ENCODE results near the gene SLC12A3.

Gene SLC12A3

GRCh38 chr16:56852401-56852730, 12.6 kb upstream of the SLC12A3 start:
- H3K27ac Mint-ChIP-seq = no peak overlapping the region
- H3K27me3 Mint-ChIP-seq = no peaks in the 10 kb centered on the region
- no peaks in the 10 kb centered on the region for H3K36me3 Mint-ChIP-seq (ENCODE audit: insufficient read depth)
- ATAC-seq (replicated peaks) = no peak
- H3K9me3 Mint-ChIP-seq = no peaks in the 10 kb centered on the region
- peaks cover 4 to 12% of the 10 kb centered on the region in 2 donors for H3K4me1 Mint-ChIP-seq (ENCODE audit: low read depth in 2 of 2)
- no peak overlapping the region for H3K4me3 Mint-ChIP-seq
- DNase-seq = no peak

DNA sequence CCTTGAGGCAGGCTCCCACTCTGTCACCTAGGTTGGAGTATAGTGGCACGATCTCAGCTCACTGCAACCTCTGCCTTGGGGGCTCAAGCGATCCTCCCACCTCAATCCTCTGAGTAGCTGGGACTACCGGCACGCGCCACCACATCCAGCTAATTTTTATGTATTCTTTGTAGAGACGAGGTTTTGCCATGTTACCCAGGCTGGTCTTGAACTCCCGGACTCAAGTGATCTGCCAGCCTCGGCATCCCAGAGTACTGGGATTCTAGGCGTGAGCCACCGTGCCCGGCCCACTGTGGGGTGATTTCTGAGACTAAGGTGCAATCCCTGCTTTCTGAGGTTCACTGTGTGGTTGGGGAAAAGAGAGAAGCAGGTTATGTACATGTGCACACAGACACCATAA, 12.0 kb upstream of the SLC12A3 start:
- no peaks in the 10 kb centered on the region for H3K27me3 Mint-ChIP-seq
- no peaks in the 10 kb centered on the region for H3K36me3 Mint-ChIP-seq (ENCODE audit: insufficient read depth)
- peaks cover 2 to 7% of the 10 kb centered on the region in 2 donors for H3K4me1 Mint-ChIP-seq (ENCODE audit: low read depth in 2 of 2)
- ATAC-seq (replicated peaks) (no peak), DNase-seq (no peak)
- H3K4me3 Mint-ChIP-seq = no peak overlapping the region
- no peaks in the 10 kb centered on the region for H3K9me3 Mint-ChIP-seq
- H3K27ac Mint-ChIP-seq = no peak overlapping the region

DNA sequence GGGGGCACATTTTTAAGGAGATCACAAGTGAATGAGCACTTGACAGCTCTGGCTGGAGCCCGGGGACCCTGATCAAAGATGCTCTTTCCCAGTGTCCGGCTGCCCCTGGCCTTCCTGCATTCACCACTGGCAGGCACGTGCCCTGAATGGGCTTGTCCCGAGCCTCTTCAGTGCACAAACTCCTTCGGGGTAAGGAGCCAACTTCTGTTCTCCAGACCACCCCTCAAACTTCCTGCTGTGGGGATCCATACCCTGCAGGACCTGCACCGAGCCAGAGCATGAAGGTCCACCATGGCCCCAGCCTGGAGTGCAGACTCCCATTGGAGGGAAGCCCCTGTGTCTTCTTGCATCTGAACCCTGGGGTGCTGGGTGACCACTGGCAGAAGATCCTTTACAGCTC, 9.8 kb upstream of the SLC12A3 start:
- peaks cover 9 to 19% of the 10 kb centered on the region in 2 donors for H3K4me1 Mint-ChIP-seq (ENCODE audit: low read depth in 2 of 2)
- no peaks in the 10 kb centered on the region for H3K9me3 Mint-ChIP-seq
- no peaks in the 10 kb centered on the region for H3K27me3 Mint-ChIP-seq
- no peaks in the 10 kb centered on the region for H3K36me3 Mint-ChIP-seq (ENCODE audit: insufficient read depth)
- no peak for ATAC-seq (replicated peaks)
- no peak for DNase-seq
- no peak overlapping the region for H3K27ac Mint-ChIP-seq
- H3K4me3 Mint-ChIP-seq = no peak overlapping the region

- no peaks in the 10 kb centered on the region for H3K9me3 Mint-ChIP-seq
- no peak overlapping the region for H3K27ac Mint-ChIP-seq
Observed at GRCh38 chr16:56855946-56856345, 9.1 kb upstream of the SLC12A3 start.

GRCh38 chr16:56856876-56857447, 8.0 kb upstream of the SLC12A3 start:
- Mint-ChIP-seq H3K27ac (no peak overlapping the region), H3K9me3 (no peaks in the 10 kb centered on the region), H3K27me3 (no peaks in the 10 kb centered on the region), H3K4me3 (no peak overlapping the region), H3K36me3 (ENCODE audit: insufficient read depth) (no peaks in the 10 kb centered on the region), H3K4me1 (ENCODE audit: low read depth in 2 of 2) (peaks cover 27 to 37% of the 10 kb centered on the region in 2 donors)
- ATAC-seq (replicated peaks) (no peak), DNase-seq (no peak)

More at GRCh38 chr16:56855946-56856345, 9.1 kb upstream of the SLC12A3 start:
- no peak for ATAC-seq (replicated peaks)
- Mint-ChIP-seq H3K4me1 (ENCODE audit: low read depth in 2 of 2) (peaks cover 16 to 27% of the 10 kb centered on the region in 2 donors), H3K36me3 (ENCODE audit: insufficient read depth) (no peaks in the 10 kb centered on the region), H3K4me3 (no peak overlapping the region), H3K27me3 (no peaks in the 10 kb centered on the region)
- no peak for DNase-seq

DNA sequence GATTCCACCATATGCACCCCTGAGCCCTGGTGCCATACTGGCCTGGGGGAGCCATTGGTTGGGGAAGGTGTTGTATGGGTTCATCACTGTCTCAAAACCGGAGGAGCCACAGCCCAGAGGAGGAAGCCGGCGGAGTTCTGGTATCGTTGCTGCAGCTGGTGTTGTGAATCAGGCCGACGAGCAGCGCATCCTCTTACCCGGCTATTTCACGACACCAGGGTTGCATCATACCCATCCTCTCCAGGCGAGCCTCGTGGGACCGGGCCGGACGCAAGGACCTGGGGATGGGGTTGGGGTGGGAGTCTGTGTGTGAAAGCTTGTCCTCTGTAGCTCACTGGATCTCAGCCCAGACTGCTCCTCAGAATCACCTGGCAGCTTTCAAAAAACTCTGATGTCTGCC, 6.6 kb upstream of the SLC12A3 start:
- Mint-ChIP-seq H3K4me1 (ENCODE audit: low read depth in 2 of 2) (peaks cover 41 to 51% of the 10 kb centered on the region in 2 donors), H3K27me3 (no peaks in the 10 kb centered on the region), H3K4me3 (no peak overlapping the region), H3K36me3 (ENCODE audit: insufficient read depth) (peaks cover 4% of the 10 kb centered on the region), H3K9me3 (no peaks in the 10 kb centered on the region), H3K27ac (peak overlapping the region in 1 of 2 donors; percentile 49)
- DNase-seq (no peak), ATAC-seq (replicated peaks) (no peak)

DNA sequence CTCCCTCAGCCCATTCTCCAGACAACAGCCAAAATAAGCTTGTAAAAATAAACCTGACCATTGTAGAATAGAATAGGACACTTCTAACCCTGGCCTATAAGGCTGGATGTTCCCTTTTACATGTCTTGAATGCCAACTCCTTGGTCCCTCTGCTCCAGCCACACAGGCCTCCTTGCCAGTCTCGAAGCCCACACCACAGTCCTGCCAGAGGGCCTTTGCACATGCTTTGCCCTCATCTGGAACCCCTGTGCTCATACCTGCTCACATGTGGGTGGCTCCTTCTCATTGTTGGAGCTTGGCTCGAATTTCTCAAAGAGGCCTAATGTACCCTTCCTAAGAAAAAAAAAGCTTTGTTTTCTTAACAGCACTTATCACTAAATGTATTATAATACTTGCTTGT, 5.4 kb upstream of the SLC12A3 start:
- ATAC-seq (replicated peaks) = no peak
- Mint-ChIP-seq H3K36me3 (ENCODE audit: insufficient read depth) (peaks cover 4% of the 10 kb centered on the region), H3K4me3 (peak overlapping the region; percentile 76 to 80), H3K27me3 (no peaks in the 10 kb centered on the region), H3K4me1 (ENCODE audit: low read depth in 2 of 2) (peaks cover 43 to 57% of the 10 kb centered on the region in 2 donors), H3K27ac (peak overlapping the region; percentile 97 to 99), H3K9me3 (no peaks in the 10 kb centered on the region)
- DNase-seq = no peak

- H3K4me3 Mint-ChIP-seq = peak overlapping the region; percentile 76 to 80
- ATAC-seq (replicated peaks) = peak; percentile 71
- H3K27me3 Mint-ChIP-seq = no peaks in the 10 kb centered on the region
- no peaks in the 10 kb centered on the region for H3K9me3 Mint-ChIP-seq
- H3K27ac Mint-ChIP-seq = peak overlapping the region; percentile 97 to 99
- peaks cover 49 to 58% of the 10 kb centered on the region in 2 donors for H3K4me1 Mint-ChIP-seq (ENCODE audit: low read depth in 2 of 2)
- H3K36me3 Mint-ChIP-seq (ENCODE audit: insufficient read depth) = peaks cover 4% of the 10 kb centered on the region
- DNase-seq = peak; percentile 12 to 60 (median 17)
Observed at GRCh38 chr16:56860226-56861020, 4.6 kb upstream of the SLC12A3 start.

DNA sequence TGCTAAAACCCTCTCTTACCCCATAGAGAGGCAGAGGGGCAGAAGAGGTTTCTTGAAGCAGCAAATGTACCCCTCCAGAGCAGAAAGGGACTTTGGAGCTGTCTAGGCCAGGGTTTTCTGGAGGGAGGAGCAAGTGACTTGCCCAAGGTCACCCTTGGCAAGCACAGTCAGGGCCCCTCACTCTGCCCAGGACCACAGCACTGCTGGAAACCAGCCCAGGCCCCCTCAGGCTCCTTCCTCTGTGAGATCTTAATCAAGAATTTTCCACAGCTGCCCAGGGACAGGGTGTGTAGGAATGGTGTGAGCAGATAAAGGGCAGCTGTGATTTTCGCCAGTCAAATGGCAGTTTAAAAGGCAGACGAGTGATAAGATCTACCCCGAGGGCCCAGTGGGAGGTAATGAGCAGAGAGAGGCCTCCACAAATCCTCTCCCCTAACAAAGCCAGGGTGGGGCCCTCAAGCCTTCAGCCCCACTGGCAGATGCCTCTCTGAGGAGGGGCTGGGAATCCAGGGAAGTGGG, 3.9 kb upstream of the SLC12A3 start:
- Mint-ChIP-seq H3K27me3 (no peaks in the 10 kb centered on the region), H3K36me3 (ENCODE audit: insufficient read depth) (peaks cover 4% of the 10 kb centered on the region), H3K9me3 (no peaks in the 10 kb centered on the region), H3K27ac (peak overlapping the region; percentile 97 to 99), H3K4me1 (ENCODE audit: low read depth in 2 of 2) (peaks cover 49 to 58% of the 10 kb centered on the region in 2 donors), H3K4me3 (peak overlapping the region; percentile 76 to 80)
- ATAC-seq (replicated peaks) (peak; percentile 13), DNase-seq (no peak)

- peak overlapping the region; percentile 61 to 80 for H3K4me3 Mint-ChIP-seq
- no peaks in the 10 kb centered on the region for H3K9me3 Mint-ChIP-seq
- H3K27ac Mint-ChIP-seq = peak overlapping the region; percentile 85 to 99
- no peak for DNase-seq
- no peaks in the 10 kb centered on the region for H3K27me3 Mint-ChIP-seq
- peaks cover 4% of the 10 kb centered on the region for H3K36me3 Mint-ChIP-seq (ENCODE audit: insufficient read depth)
- peaks cover 49 to 58% of the 10 kb centered on the region in 2 donors for H3K4me1 Mint-ChIP-seq (ENCODE audit: low read depth in 2 of 2)
- ATAC-seq (replicated peaks) = no peak
Observed at GRCh38 chr16:56861756-56862155, 3.3 kb upstream of the SLC12A3 start.

DNA sequence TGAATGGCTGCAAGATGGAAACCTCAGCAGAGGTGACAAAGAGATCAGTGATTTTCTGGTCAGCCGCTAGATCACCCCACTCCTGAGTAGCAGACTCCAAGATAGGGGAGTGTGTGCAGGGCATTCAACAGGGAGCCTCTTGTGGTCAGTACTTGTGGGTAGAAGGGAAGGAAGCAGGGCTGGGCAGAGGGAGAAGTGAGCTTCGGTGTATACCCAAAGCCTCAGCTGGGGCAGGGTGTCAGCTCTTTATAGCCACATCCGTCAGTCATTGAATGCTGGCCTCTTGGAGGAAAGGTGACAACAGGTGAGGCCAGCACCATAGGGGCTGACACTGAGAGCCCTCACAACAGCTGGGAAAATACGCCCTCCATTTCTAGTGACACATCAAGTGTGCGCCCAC, 2.2 kb upstream of the SLC12A3 start:
- H3K27me3 Mint-ChIP-seq = no peaks in the 10 kb centered on the region
- H3K27ac Mint-ChIP-seq = peak overlapping the region; percentile 85 to 99
- H3K4me1 Mint-ChIP-seq (ENCODE audit: low read depth in 2 of 2) = peaks cover 53 to 66% of the 10 kb centered on the region in 2 donors
- peaks cover 4% of the 10 kb centered on the region for H3K36me3 Mint-ChIP-seq (ENCODE audit: insufficient read depth)
- no peaks in the 10 kb centered on the region for H3K9me3 Mint-ChIP-seq
- H3K4me3 Mint-ChIP-seq = peak overlapping the region; percentile 61 to 80
- peak; percentile 68 for ATAC-seq (replicated peaks)
- DNase-seq = peak in 2 of 3 experiments; percentile 15 to 21

DNA sequence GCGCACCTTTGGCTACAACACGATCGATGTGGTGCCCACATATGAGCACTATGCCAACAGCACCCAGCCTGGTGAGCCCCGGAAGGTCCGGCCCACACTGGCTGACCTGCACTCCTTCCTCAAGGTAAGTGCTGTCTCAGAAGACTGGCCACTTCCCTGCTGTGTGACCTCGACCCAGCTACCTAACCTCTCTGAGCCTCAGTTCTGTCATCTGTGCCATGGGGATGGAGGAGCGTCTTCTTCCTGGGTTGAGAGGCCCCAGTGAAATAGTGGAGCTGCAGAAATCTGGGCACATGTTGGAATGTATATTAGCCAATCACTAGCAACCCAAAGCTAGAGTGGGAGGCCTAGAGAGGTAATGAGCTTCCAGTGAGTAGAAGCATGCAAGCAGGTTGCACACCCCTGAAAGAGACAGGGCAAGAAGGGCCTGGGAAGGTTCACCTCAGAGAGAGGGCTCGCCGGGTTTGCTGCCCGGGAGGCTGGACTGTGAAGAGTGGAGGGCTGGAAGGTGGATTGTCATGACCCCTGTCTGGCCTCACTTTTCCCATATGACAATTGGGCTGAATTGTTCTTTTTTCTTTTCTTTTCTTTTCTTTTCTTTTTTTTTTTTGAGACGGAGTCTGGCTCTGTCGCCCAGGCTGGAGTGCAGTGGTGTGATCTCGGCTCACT, 521 bp downstream of the SLC12A3 start:
- H3K9me3 Mint-ChIP-seq = no peaks in the 10 kb centered on the region
- H3K27me3 Mint-ChIP-seq = no peaks in the 10 kb centered on the region
- DNase-seq (no peak), ATAC-seq (replicated peaks) (no peak)
- H3K4me3 Mint-ChIP-seq = no peak overlapping the region
- peaks cover 4% of the 10 kb centered on the region for H3K36me3 Mint-ChIP-seq (ENCODE audit: insufficient read depth)
- peak overlapping the region in 1 of 2 donors; percentile 79 for H3K27ac Mint-ChIP-seq
- peaks cover 41 to 47% of the 10 kb centered on the region in 2 donors for H3K4me1 Mint-ChIP-seq (ENCODE audit: low read depth in 2 of 2)

DNA sequence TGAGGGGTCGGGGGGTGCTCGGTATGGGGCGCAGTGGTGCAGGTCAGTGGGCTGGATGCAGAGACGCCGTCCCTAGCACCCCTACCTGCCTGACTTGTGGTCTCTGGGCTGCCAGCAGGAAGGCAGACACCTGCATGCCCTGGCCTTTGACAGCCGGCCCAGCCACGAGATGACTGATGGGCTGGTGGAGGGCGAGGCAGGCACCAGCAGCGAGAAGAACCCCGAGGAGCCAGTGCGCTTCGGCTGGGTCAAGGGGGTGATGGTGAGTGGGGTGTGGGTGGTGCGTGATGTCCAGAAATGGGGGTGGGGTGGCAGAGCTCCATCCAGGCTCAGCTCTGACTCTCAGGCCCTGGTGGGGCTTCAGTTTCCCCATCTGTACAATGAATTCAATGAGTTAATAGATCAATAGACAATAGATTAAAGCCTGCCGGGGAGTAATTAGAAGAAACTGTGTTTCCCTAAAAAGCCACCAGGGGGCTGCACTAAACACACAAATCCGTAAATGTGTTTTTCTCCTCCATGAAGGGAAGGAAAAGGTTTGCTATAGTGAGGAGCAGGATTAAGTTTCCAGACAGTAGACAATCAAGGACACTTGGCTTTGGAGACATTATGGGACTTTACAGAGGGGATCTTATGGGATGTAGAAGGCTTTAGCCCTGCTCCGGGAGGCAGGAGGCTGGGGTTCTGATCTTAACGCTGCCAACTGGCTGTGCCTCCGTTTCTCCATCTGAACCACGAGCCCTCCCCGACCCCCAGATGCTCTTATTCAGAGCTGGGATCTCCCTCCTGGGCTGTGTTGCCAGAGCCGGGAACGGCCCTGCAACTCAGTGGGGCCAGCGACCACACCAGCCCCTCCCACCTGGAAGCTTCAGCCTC, 2.2 kb downstream of the SLC12A3 start:
- Mint-ChIP-seq H3K27me3 (no peaks in the 10 kb centered on the region), H3K36me3 (ENCODE audit: insufficient read depth) (peaks cover 4% of the 10 kb centered on the region), H3K4me3 (no peak overlapping the region), H3K9me3 (no peaks in the 10 kb centered on the region), H3K27ac (peak overlapping the region in 1 of 2 donors; percentile 62), H3K4me1 (ENCODE audit: low read depth in 2 of 2) (peaks cover 25 to 30% of the 10 kb centered on the region in 2 donors)
- ATAC-seq (replicated peaks) (no peak), DNase-seq (peak; percentile 41 to 48 (median 47))
